Middle frontal gyrus (tissue), 1 donor: ENCODE results near the gene DSC1.

Experiments
- DNase-seq: peaks from one replicate; pipeline ENCODE4 v3.0.0-alpha.2; 2015; ENCODE audit warnings: low spot score; ENCODE audit errors: extremely low spot score

Gene DSC1

DNA sequence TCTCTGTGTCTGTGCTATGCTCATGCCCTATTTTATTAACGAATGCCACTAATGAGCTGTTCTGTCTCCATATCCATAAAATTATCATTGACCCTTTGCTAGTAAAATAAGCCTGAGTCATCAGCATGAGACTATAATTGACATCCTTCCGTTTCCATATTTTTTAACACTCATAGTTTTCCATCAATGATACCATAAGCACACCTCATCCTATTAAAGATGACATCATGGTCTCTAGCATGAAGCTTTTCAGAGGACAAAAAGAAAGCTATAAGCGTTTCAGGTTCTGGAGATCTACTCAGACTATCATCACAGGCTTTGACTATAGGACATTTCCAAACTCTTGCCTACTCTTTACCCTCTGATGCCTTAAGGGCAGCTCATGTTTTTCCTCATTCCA, 59.2 kb downstream of the DSC1 start:
- no peak for DNase-seq

GRCh38 chr18:31102941-31103340, 59.7 kb downstream of the DSC1 start:
- DNase-seq = no peak

GRCh38 chr18:31102025-31102684, 60.5 kb downstream of the DSC1 start, which contains the start of gene DSC2:
Gene DSC2, minus strand, starts transcription at chr18:31102421. Its CDS starts 450 bp downstream, at chr18:31101971.
- no peak for DNase-seq

DNA sequence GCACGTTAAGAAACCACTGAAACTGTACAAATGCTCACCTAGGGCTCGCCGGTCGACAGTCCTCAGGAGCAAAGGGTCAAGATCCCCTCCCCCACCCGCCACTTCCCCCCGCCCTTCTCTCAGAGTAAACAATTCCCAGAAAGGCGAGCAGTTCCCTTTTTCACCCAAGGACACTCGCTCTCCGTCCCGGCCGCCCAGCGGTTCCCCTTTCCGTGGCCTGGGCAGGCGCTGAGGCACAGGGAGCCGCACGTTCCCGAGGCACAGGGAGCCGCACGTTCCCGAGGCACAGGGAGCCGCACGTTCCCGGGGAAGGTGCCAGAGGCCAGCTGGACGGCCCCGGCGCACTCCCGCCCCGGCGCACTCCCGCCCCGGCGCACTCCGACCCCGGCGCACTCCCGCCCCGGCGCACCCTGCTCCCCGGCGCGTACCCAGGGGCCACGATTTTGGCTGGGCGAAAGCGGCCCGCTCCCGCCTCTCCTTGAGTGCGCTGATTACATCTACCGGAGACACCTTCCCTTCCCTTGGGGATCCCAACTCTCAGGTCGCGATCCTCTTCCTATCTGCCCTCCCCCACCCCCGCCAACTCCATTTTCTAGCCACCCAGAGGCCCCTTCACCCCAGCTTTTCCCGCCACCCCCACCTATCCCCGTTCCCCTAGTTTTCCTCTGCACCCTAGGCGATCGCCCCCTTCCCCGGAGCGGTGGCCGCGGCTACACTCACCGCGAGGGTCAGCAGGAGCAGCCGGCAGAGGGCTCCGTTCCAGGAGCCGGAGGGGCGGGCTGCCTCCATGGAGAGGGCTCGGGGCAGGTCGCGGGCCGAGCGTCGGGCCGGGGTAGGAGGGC, 61.3 kb downstream of the DSC1 start:
- no peak for DNase-seq

GRCh38 chr18:31100436-31101182, 62.0 kb downstream of the DSC1 start:
- DNase-seq = no peak

DNA sequence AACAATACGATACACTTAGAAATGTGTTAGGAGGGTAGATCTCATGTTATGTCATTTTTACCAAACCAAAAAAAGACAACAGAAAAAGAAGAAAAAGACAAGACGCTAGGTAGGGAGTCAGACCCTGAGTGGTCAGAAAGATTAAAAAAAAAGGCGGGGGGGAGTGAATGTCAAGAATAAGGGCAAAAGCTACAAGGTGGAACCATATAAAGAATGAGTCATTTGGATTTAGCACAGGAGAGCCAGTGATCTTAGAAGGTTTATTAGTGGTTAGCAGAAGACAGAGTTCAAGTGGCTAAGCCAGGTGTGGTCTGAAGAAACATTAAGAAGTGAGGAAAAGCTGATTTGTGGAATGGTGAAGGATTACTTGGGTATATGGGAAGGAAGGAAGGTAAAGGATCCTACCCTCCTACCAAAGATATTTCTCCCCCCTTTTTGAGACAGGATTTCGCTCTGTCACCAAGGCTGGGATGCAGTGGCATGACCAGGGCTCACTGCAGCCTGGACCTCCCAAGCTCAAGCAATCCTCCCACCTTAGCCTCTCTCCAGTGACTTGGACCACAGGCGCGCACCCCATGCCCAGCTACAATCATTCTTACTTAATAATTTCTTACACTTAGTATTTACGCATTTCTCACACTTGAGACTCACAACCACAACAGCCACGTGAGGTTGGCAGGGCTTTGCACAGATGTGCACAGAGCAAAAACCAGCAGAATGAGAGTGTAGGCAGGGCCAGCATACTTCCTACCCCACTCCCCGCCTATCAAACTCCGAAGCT, 63.0 kb downstream of the DSC1 start:
- no peak for DNase-seq

GRCh38 chr18:31098878-31099277, 63.8 kb downstream of the DSC1 start:
- DNase-seq = no peak

DNA sequence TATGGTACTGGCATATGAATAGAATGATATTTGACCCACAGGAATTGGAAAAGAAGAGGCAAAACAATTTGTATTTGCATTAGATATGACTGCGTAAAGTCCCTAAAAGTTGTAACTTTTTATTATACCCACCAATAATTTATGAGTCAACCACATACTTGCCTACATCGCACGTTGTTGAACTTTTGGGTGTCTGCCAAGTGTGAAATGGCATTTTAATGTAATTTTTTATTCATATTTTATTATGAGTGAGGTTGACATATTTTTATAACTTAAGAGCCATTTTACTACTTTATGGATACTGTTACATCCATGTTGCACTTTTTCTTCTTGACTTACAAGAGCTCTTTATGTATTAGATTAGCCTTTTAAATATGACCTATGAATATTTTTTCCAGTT, 65.0 kb downstream of the DSC1 start:
- DNase-seq = no peak

- no peak for DNase-seq
Measured at GRCh38 chr18:31093880-31094279, 68.8 kb downstream of the DSC1 start.

DNA sequence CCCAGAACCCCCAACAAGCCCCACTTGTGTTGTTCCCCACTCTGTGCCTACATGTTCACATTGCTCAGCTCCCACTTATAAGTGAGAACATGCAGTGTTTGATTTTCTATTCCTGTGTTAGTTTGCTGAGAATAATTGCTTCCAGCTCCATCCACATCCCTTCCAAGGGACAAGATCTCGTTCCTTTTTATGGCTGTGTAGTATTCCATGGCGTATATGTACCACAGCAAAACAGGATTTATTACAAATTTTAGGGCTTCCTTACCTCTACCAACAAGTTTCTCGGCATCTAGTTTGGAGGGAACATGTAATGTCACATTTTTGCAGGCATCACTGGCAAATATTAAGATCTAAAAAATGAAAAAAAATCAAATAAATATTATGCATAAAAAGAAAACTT, 69.4 kb downstream of the DSC1 start:
- no peak for DNase-seq

DNA sequence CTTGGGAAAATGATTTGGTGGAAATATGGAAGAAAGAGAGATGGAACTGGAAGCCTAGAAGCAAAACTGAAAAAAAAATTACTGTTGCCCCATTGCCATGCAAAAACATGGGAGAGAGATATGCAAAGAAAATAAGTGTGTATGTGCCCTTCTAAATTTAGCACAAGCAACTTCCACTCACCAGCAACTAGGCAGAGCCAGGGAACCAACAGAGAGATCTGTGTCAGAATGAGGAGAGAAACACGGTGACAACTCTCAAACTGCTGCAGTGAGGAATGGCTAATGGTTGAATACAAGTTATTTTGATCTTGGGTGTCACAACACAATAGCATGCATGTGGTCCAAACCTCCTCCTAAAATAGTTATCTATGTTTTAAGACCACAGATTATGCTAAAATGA, 71.3 kb downstream of the DSC1 start:
- DNase-seq = no peak

- no peak for DNase-seq
Measured at GRCh38 chr18:31088532-31088931, 74.1 kb downstream of the DSC1 start.

- no peak for DNase-seq
Measured at GRCh38 chr18:31079973-31080372, 82.7 kb downstream of the DSC1 start.
